Erythroblast (primary cell): Measurements from ENCODE around the gene PXT1.

ENCODE experiments used
- GATA1 ChIP-seq: IDR thresholded peaks from 2 replicates; pipeline ENCODE4 v1.6.1; 2011; ENCODE audit warnings: low read depth, mild to moderate bottlenecking, control low read depth, low read length, moderate library complexity
- POLR2A ChIP-seq: IDR thresholded peaks from 2 replicates; pipeline ENCODE4 v1.6.1; 2011; ENCODE audit warnings: mild to moderate bottlenecking, low read length

DNA sequence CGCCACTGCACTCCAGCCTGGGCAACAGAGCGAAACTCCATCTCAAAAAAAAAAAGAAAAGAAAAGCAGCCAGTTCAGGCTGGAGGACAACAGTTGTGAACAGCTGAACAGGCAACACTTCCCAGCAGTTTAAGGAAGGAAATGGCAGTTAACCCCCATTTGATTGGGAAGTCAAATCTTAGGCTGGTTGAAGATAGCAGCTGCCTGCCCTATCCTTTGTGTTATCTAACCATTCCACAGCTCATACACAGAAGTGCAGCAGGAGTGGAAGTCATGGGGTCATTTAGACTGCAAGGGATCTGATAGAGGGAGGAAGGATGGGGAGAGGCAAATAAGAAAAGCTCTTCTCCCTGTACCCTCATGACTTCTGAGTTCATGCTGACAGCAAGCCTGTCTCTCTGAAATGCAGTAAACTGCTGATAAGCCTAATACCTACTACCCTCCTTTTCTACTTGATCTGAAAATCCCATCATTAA lies 35.4 kb upstream of the PXT1 start:
- no peak for TF ChIP-seq POLR2A
- TF ChIP-seq GATA1: no peak
